GM18526 (cell line): Measurements from ENCODE around the gene SLC66A1.

Experiments used
- POLR2A ChIP-seq: IDR thresholded peaks from 3 replicates; pipeline ENCODE4 v1.6.1; 2011; ENCODE audit not compliant: insufficient read length; ENCODE audit errors: extremely low read depth

The SLC66A1 gene

GRCh38 chr1:19373211-19374082 lies 61.3 kb downstream of the SLC66A1 start:
- TF ChIP-seq POLR2A, result no peak

DNA sequence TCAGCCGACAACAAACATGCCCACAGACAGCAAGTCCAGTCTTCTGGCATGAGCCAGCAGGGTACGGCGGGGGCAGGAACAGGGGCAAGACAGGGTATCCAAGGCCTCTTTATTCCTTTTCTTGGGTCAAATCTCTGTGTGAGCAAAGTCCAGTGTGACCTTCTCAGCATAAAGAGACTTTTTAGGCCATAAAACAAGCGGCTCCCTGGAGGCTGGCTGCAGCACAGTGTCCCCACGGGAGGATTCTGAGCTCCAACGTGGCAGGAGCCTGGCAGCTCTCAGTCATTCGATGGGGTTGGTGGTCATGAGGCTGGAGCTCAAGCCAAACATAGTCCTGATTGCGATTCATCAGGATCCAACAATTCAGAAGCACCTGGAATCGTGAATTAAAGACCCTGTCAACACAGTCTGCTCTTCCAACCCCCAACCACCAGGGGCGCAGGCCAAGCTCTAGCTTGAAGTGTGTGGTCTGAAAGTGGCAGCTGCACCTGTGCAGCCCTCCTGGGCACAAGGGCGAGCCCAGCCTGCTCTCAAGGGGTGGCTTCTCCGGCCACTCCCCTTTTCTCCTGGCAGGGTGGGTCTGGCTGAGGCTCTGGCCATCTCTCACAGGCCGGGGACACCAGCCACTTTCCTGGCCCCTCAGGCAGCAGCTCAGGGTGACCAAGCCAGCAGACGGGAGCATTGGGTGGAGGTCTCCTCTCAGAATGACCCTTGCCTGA lies 62.1 kb downstream of the SLC66A1 start:
- no peak for TF ChIP-seq POLR2A

DNA sequence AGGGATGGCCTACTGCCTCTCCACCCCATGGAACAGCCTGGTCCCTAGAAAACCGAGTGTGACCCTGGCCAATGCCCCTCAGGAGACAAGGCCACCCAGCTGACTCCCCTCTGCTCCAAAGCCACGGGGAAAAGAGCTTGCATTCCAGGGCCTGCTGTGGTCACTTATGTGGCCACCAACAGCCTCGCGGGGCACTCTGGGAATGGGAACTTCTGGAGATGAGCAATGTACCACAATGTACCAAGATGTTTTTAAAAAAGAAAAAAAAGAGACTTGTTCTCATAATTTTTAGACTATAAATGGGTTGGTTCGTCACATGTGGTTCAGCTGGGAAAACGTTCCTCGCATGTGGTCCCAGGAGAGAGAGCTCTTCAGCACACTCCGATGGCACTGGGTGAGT lies 62.8 kb downstream of the SLC66A1 start:
- no peak for TF ChIP-seq POLR2A

GRCh38 chr1:19375631-19376400 lies 63.7 kb downstream of the SLC66A1 start:
- no peak for TF ChIP-seq POLR2A

DNA sequence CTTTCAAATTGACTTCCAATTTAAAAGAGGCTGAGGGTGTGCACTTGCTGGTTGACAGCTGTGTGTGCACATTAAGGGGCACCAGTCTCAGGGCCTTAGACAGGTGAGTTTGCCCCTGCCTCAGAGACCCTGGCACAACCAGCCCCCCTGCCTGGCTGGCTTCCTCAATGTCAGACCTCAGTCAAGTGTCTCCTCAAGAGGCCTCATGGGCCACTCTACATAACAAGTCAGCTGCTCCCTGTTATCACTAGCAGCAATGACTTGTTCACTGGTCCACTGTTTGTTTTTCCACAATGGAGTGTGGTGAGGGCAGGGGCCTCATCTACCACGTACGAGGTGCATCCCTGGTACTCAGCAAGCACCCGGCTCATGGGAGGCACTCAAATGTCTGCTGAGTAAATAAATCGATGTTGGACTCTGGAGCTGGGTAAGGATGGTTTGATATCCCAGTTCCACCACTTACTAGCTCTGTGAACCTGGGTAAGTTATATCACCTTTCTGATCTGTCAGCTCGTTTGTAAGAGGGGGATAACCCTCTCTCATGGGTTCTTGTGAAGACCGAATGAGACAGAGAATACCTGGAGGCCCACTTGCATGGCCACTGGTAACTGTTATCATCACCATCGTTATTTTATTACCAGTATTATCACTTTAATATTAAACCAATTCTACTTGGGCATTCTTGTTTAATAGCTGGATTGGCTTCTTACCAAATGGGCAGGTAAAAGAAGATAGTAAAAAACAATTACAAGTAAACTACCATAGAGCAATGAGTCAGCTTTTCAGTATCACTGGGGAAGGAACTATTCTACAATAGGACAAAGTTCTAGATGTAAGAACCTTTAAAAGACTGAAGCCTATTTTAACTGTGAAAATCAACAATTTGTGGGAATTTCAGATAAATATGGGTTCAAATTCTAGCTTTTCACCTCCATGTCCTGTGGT lies 64.6 kb downstream of the SLC66A1 start:
- TF ChIP-seq POLR2A, result no peak

DNA sequence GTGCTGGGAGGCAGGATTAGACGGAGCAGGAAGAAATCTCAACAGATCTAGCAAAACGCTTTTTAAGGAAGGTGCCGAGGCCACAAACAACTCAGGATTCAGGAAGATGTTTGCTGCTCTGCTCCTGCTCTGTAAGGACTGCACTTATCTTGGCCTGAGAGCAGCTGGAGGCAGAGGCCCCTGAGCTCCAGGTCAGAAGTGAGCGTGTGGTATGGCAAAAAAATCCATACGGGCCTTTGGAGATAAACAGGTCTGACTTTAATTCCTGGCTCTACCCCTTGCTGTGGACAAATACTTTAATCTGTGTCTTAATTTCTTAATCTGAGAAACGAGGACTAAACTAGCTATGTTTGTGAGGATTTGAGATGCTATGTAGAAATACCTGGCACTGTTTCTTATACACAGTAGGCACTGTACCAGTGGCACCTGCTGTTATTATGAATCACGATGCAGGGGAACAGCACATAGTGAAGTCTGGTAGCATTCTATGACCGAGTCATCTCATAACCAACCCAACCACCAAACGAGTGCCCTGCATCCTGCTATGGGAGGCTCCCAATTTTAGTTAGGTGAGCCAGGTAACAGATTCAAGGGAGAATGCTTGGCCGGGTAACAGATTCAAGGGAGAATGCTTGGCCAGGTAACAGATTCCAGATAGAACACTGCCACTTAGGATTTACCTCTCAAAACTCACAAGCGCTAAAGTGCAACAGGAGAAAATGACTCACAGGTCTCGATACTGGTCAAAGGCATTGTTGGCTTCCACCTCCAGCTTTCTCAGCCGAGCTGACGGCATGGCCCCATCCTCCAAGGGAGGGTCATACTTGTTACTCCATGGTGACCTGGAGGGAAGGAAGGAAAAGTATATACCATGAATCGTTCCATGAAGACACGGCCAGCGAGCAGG lies 65.9 kb downstream of the SLC66A1 start:
- no peak for TF ChIP-seq POLR2A
